HepG2 (cell line): ENCODE measurements around the gene SPEM2. TPM values are rescaled to one million over a fixed set of nuclear protein-coding genes. Genes with fewer than 3 reads are reported as not detected.

Source experiments
- ATAC-seq: fragments of 200-7000 bp; cut with Tn5 transposase; 3 replicates; pipeline ENCODE4 v1.9.1; 2020; ENCODE audit warnings: mild to moderate bottlenecking, moderate library complexity
- BruUV-seq: library from RNA; stranded (reverse); fragments of 400-500 nt; replicated peaks from 2 replicates; lab custom pipeline; 2021; lab: Mats Ljungman, UMichigan
- CTCF ChIA-PET: fragments of 300-600 bp; formaldehyde crosslinking; extraction: SDS; loops from one replicate; lab custom pipeline; 2021; ENCODE audit warnings: low total read pairs, inconsistent platforms, low intra/inter-chr PET ratio; lab: Yijun Ruan, JAX
- POLR2A ChIA-PET: fragments of 350-600 bp; sonication (Branson Sonifier 250); formaldehyde crosslinking; loops from one replicate; lab custom pipeline; 2020; ENCODE audit warnings: antibody characterized with exemption, inconsistent platforms; lab: Yijun Ruan, JAX
- DNase-seq: peaks from one replicate; pipeline ENCODE4 v3.0.0-alpha.2; 2015; ENCODE audit warnings: low spot score
- FAIRE-seq: peaks from 3 replicates; lab custom pipeline; 2011; peaks lifted over from hg19 to GRCh38; lab: Jason Lieb, UNC
- H2AFZ ChIP-seq: one replicate; pipeline ENCODE4 v1.6.1; 2011; ENCODE audit warnings: low read length, inconsistent platforms
- H3K27ac ChIP-seq: fragments of 300-600 bp; 3 replicates; pipeline ENCODE4 v1.8.0; 2011; ENCODE audit warnings: mixed run types, mild to moderate bottlenecking, mixed read lengths, low read length, inconsistent platforms; ENCODE audit not compliant: insufficient read depth; ENCODE audit errors: extremely low read length
- H3K27me3 ChIP-seq, 2 experiments: fragments of 200-600 bp in 1 of 2; 2 replicates in 1 of 2; 3 replicates in 1 of 2; pipeline versions ENCODE4 v1.6.0 to v1.8.0; 2011; ENCODE audit warnings: low read length in 2 of 2, mild to moderate bottlenecking in 2 of 2, moderate library complexity in 2 of 2, inconsistent platforms in 1 of 2; ENCODE audit not compliant: insufficient read depth in 2 of 2, control insufficient read depth in 1 of 2
- H3K36me3 ChIP-seq, 2 experiments: fragments of 200-600 bp in 1 of 2; replicated peaks in 1 of 2; 2 replicates in 1 of 2; 3 replicates in 1 of 2; pipeline versions ENCODE4 v1.5.1 to v1.8.0; 2011; ENCODE audit warnings: low read length in 2 of 2, inconsistent platforms in 1 of 2; ENCODE audit not compliant: insufficient read depth in 2 of 2, control insufficient read depth in 1 of 2
- H3K4me1 ChIP-seq: 2 replicates; pipeline ENCODE4 v1.5.1; 2012; ENCODE audit warnings: low read length, inconsistent platforms; ENCODE audit not compliant: insufficient read depth
- H3K4me2 ChIP-seq: 2 replicates; pipeline ENCODE4 v1.6.0; 2011; ENCODE audit warnings: low read depth, low read length, inconsistent platforms
- H3K4me3 ChIP-seq, 3 experiments: fragments of 200-600 bp in 1 of 3; sonication (generic), shearing (Covaris generic) in 1 of 3; replicated peaks in 1 of 3; 2 replicates each; pipeline ENCODE4 v1.5.1; 2011 to 2016; ENCODE audit warnings: low read length in 3 of 3, inconsistent platforms in 2 of 3, low read depth in 2 of 3, mild to moderate bottlenecking in 2 of 3, control low read depth in 1 of 3, mixed read lengths in 1 of 3; ENCODE audit not compliant: insufficient read depth in 1 of 3
- H3K79me2 ChIP-seq: one replicate; pipeline ENCODE4 v1.6.1; 2011; ENCODE audit warnings: low read length, inconsistent platforms; ENCODE audit not compliant: insufficient read depth
- H3K9ac ChIP-seq: 2 replicates; pipeline ENCODE4 v1.6.0; 2011; ENCODE audit warnings: mild to moderate bottlenecking, low read depth, low read length, inconsistent platforms; ENCODE audit not compliant: insufficient read depth
- H3K9me3 ChIP-seq: 2 replicates; pipeline ENCODE4 v1.5.1; 2012; ENCODE audit warnings: mild to moderate bottlenecking, low read length
- H4K20me1 ChIP-seq: 2 replicates; pipeline ENCODE4 v1.6.0; 2011; ENCODE audit warnings: inconsistent platforms, mild to moderate bottlenecking, low read length, moderate library complexity; ENCODE audit not compliant: insufficient read depth
- AGO2 ChIP-seq: fragments of 200-400 bp; formaldehyde crosslinking; optimal IDR thresholded peaks from 2 replicates; pipeline ENCODE3; 2017; ENCODE audit warnings: mild to moderate bottlenecking, low read depth, low read length, moderate library complexity
- HES4 ChIP-seq: sonication (generic); formaldehyde crosslinking; IDR thresholded peaks from 2 replicates; pipeline ENCODE4 v1.9.0; 2021; ENCODE audit warnings: mild to moderate bottlenecking, missing genetic modification reagents, borderline replicate concordance
- RARG ChIP-seq: sonication (generic); formaldehyde crosslinking; IDR thresholded peaks from 2 replicates; pipeline ENCODE4 v1.4.0; 2020; ENCODE audit warnings: low read depth, mild to moderate bottlenecking, missing genetic modification reagents
- YEATS2 ChIP-seq: sonication (generic); formaldehyde crosslinking; IDR thresholded peaks from 2 replicates; pipeline ENCODE4 v1.4.0; 2020; ENCODE audit warnings: missing genetic modification reagents, borderline replicate concordance
- ZNF646 ChIP-seq: sonication (generic); formaldehyde crosslinking; IDR thresholded peaks from 2 replicates; pipeline ENCODE4 v1.9.0; 2021; ENCODE audit warnings: mild to moderate bottlenecking, missing genetic modification reagents
- ZNF672 ChIP-seq: sonication (generic); formaldehyde crosslinking; IDR thresholded peaks from 2 replicates; pipeline ENCODE4 v1.8.1; 2022; ENCODE audit warnings: missing genetic modification reagents
- WGBS: methylation state at CpG from one replicate; pipeline ENCODE4 v1.1.6; 2017; ENCODE audit warnings: low lambda C conversion rate; 5-methylcytosine and 5-hydroxymethylcytosine counted together
- in situ Hi-C: cut with HindIII; loops from 2 replicates; pipeline ENCODE4 v1.10.0; 2017; ENCODE audit warnings: low pct_unique_long_range_greater_than_20kb; ENCODE audit not compliant: extremely low pct_ligation_motif_present
- intact Hi-C: fragments of 100-400 bp; cut with micrococcal nuclease; formaldehyde crosslinking; loops from one replicate; pipeline ENCODE4 v1.10.0; 2022; ENCODE audit not compliant: unreplicated experiment
- polyA plus RNA-seq, 8 experiments: library from polyadenylated mRNA; depleted of rRNA in 3 of 8; stranded (reverse) in 7 of 8; unstranded in 1 of 8; fragments of >200 nt; fragmentation: Illumina TruSeq in 4 of 8; extraction: Trizol in 4 of 8; gene quantifications; 2 replicates each; pipeline versions ENCODE4 v1.2.1 to v1.2.3, GENCODE V29; 2011 to 2016; ENCODE audit warnings: low read depth in 4 of 8, missing spikeins in 1 of 8, mixed read lengths in 1 of 8; ENCODE audit not compliant: insufficient read depth in 1 of 8
- total RNA-seq, 5 experiments: library from RNA; depleted of rRNA; stranded (reverse); fragments of >200 nt; fragmentation: Illumina TruSeq; extraction: Trizol; gene quantifications; 2 replicates each; pipeline ENCODE4 v1.2.3, GENCODE V29; 2016; ENCODE audit warnings: low read depth in 1 of 5

SPEM2 gene
- total and polyA plus RNA-seq, 2 of the 13 experiments (the other 11 are each of a cell fraction or from before 2014, with no cell fraction given): not detected

- TF ChIP-seq ZNF646 (CRISPR knock-in tag) (no peak), ZNF672 (CRISPR knock-in tag) (no peak), HES4 (CRISPR knock-in tag) (no peak)
Observed at GRCh38 chr17:7464081-7464480, 38.7 kb downstream of the SPEM2 start (continued).

- H3K4me1 ChIP-seq: peaks cover 24% of the 10 kb centered on the region
- POLR2A ChIA-PET: no interaction called here
- CTCF ChIA-PET: no interaction called here
- H4K20me1 ChIP-seq: peaks cover 8% of the 10 kb centered on the region; the same call in 1 of the 2 replicates
- peaks cover 0 to 2% of the 10 kb centered on the region in 2 experiments; a peak in 3 of 5 replicates for H3K36me3 ChIP-seq
- no peak overlapping the region for H3K9ac ChIP-seq
- H3K27ac ChIP-seq: no peak overlapping the region
- no peak overlapping the region for H2AFZ ChIP-seq
- ATAC-seq (no peak), FAIRE-seq (no peak), DNase-seq (no peak)
- no peaks in the 10 kb centered on the region for H3K9me3 ChIP-seq
- no peaks in the 10 kb centered on the region for H3K27me3 ChIP-seq
- in situ Hi-C loops: no loop called here
- BruUV-seq: no TSS peak
- TF ChIP-seq RARG (CRISPR knock-in tag): no peak
- TF ChIP-seq YEATS2: no peak
- peak; percentile 50 for TF ChIP-seq AGO2
- H3K4me3 ChIP-seq: no peak overlapping the region
- intact Hi-C loops: no loop called here
- peaks cover 3% of the 10 kb centered on the region for H3K79me2 ChIP-seq
- 98% methylated on average over 20 of the region's 33 CpGs for WGBS
- no peak overlapping the region for H3K4me2 ChIP-seq
Observed at GRCh38 chr17:7465597-7466275, 40.3 kb downstream of the SPEM2 start.
